Adrenal gland (tissue), 5 donors: ENCODE results near the gene TIMMDC1.

Experiments used
- POLR2A ChIP-seq, 2 donors: fragments of 450-650 bp; IDR thresholded peaks; one replicate each; pipeline ENCODE4 v1.6.1; 2017; ENCODE audit warnings: antibody characterized with exemption in 2 of 2, mild to moderate bottlenecking in 2 of 2, moderate library complexity in 1 of 2
- TF ChIP-seq, protein P1 (sequence below), 6 experiments: fragments of 450-650 bp in 4 of 6; fragments of 200-600 bp in 2 of 6; sonication (generic) in 1 of 6; IDR thresholded peaks; 1 replicate in 5 of 6; 2 replicates in 1 of 6; pipeline versions ENCODE4 v1.5.1 to v1.8.0; 2016 to 2021; ENCODE audit warnings: antibody characterized with exemption in 6 of 6, mild to moderate bottlenecking in 2 of 6, moderate library complexity in 1 of 6
- donor health status: DM: no; HTN: no; CAD: no.

- TF ChIP-seq, protein P1, sequence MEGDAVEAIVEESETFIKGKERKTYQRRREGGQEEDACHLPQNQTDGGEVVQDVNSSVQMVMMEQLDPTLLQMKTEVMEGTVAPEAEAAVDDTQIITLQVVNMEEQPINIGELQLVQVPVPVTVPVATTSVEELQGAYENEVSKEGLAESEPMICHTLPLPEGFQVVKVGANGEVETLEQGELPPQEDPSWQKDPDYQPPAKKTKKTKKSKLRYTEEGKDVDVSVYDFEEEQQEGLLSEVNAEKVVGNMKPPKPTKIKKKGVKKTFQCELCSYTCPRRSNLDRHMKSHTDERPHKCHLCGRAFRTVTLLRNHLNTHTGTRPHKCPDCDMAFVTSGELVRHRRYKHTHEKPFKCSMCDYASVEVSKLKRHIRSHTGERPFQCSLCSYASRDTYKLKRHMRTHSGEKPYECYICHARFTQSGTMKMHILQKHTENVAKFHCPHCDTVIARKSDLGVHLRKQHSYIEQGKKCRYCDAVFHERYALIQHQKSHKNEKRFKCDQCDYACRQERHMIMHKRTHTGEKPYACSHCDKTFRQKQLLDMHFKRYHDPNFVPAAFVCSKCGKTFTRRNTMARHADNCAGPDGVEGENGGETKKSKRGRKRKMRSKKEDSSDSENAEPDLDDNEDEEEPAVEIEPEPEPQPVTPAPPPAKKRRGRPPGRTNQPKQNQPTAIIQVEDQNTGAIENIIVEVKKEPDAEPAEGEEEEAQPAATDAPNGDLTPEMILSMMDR (IDR thresholded peaks at IDR 0.05) = no peak
- TF ChIP-seq POLR2A (IDR thresholded peaks at IDR 0.05) = no peak
Observed at GRCh38 chr3:119571230-119571629, 72.9 kb downstream of the TIMMDC1 start.
